GM18909 (cell line): ENCODE measurements around the gene OR52I1.

Source experiments
- ATAC-seq: cut with Tn5 transposase; IDR thresholded peaks from one replicate; pipeline ENCODE4 v1.9.1; 2021; ENCODE audit warnings: mild to moderate bottlenecking; ENCODE audit not compliant: unreplicated experiment, poor library complexity

The OR52I1 gene

GRCh38 chr11:4593739-4594138 lies at the start of gene OR52I1:
Gene OR52I1 (plus strand): TSS chr11:4594039. CDS start chr11:4594039, 0 bp downstream.
- no peak for ATAC-seq

- no peak for ATAC-seq
These were observed 48.9 kb upstream of the OR52I1 start, which contains the start of gene OR52M1 for GRCh38 chr11:4544891-4545290. Gene OR52M1 (plus strand): TSS chr11:4545191. CDS start chr11:4545191, 0 bp downstream.

GRCh38 chr11:4546878-4547277 lies 47.0 kb upstream of the OR52I1 start:
- no peak for ATAC-seq

GRCh38 chr11:4547416-4547815 lies 46.4 kb upstream of the OR52I1 start:
- ATAC-seq: no peak

- no peak for ATAC-seq
These were observed 42.4 kb upstream of the OR52I1 start for GRCh38 chr11:4551346-4551979.

GRCh38 chr11:4559527-4560440 lies 34.1 kb upstream of the OR52I1 start:
- no peak for ATAC-seq

- no peak for ATAC-seq
These were observed 33.4 kb upstream of the OR52I1 start for GRCh38 chr11:4560467-4560866.

- no peak for ATAC-seq
These were observed 28.5 kb upstream of the OR52I1 start for GRCh38 chr11:4565371-4565770.

- ATAC-seq: no peak
These were observed 24.8 kb upstream of the OR52I1 start for GRCh38 chr11:4569075-4569474.

GRCh38 chr11:4576880-4577279 lies 17.0 kb upstream of the OR52I1 start:
- ATAC-seq: no peak

- no peak for ATAC-seq
These were observed 16.1 kb upstream of the OR52I1 start for GRCh38 chr11:4577761-4578160.

- no peak for ATAC-seq
These were observed 15.2 kb upstream of the OR52I1 start for GRCh38 chr11:4578624-4579023.

GRCh38 chr11:4580124-4580523 lies 13.7 kb upstream of the OR52I1 start:
- no peak for ATAC-seq

GRCh38 chr11:4581443-4581842 lies 12.4 kb upstream of the OR52I1 start, which contains the start of gene OR52I2:
Gene OR52I2 (plus strand): TSS chr11:4581743.
- ATAC-seq: no peak

GRCh38 chr11:4589017-4589416 lies 4.8 kb upstream of the OR52I1 start:
- no peak for ATAC-seq

GRCh38 chr11:4605057-4605456 lies 11.2 kb downstream of the OR52I1 start:
- ATAC-seq: no peak

GRCh38 chr11:4606231-4607015 lies 12.6 kb downstream of the OR52I1 start:
- no peak for ATAC-seq

GRCh38 chr11:4607096-4607495 lies 13.3 kb downstream of the OR52I1 start:
- no peak for ATAC-seq

GRCh38 chr11:4607781-4608666 lies 14.2 kb downstream of the OR52I1 start, which contains the start of gene TRIM68:
Gene TRIM68 (minus strand): TSS chr11:4608231. CDS start chr11:4605504, 2,727 bp downstream.
- peak; percentile 100 for ATAC-seq
